ENCODE data around the gene DHRS4. TPM values are rescaled to one million over a fixed set of nuclear protein-coding genes. Genes with fewer than 3 reads are reported as not detected.
"Not testable (repeated sequence)": the region's sequence is repeated elsewhere in the genome, so short reads cannot be mapped to it uniquely, and the experiment has no call there.

The DHRS4 gene
- total and polyA plus RNA-seq, 9 donors, result 16.6 to 38.8 (median 25.4) TPM

- TF ChIP-seq EP300 (IDR thresholded peaks at IDR 0.05) (no peak), CTCF (IDR thresholded peaks at IDR 0.05) (no peak), POLR2A (IDR thresholded peaks at IDR 0.05) (no peak)
- 90 to 98% (median 96%) methylated on average over 7 of the region's 7 CpGs for WGBS, 3 donors
- no peak for DNase-seq
- Histone ChIP-seq H3K9me3 (no peaks in the 10 kb centered on the region), H3K27ac (no peak overlapping the region), H3K4me3 (no peak overlapping the region), H3K27me3 (no peaks in the 10 kb centered on the region), H3K4me1 (ENCODE audit: insufficient read depth) (no peaks in the 10 kb centered on the region), H3K36me3 (no peaks in the 10 kb centered on the region)
- intact Hi-C loops (cut with DNase I), result loop anchor here in 1 of 4 donors (10.0 kb wide), 1 partner anchor 458 kb away; no protein-coding TSS in a partner anchor
These were observed 11.0 kb upstream of the DHRS4 start for GRCh38 chr14:23942587-23942986.

GRCh38 chr14:23949069-23949468 lies 4.5 kb upstream of the DHRS4 start:
- not testable (repeated sequence) for DNase-seq

GRCh38 chr14:23950411-23951135 lies 3.0 kb upstream of the DHRS4 start:
- no peak for DNase-seq
- intact Hi-C loops (cut with DNase I), result loop anchor here in 1 of 4 donors (5.0 kb wide), 1 partner anchor 363 kb away; no protein-coding TSS in a partner anchor
- no peak overlapping the region for H3K27ac ChIP-seq
- 93% methylated on average over 6 of the region's 6 CpGs for WGBS, 3 donors
- no peaks in the 10 kb centered on the region for H3K9me3 ChIP-seq
- H3K4me3 ChIP-seq, result no peak overlapping the region
- H3K4me1 ChIP-seq (ENCODE audit: insufficient read depth), result peaks cover 7% of the 10 kb centered on the region
- no peaks in the 10 kb centered on the region for H3K36me3 ChIP-seq
- H3K27me3 ChIP-seq, result no peaks in the 10 kb centered on the region
- TF ChIP-seq POLR2A (IDR thresholded peaks at IDR 0.05), result no peak
- no peak for TF ChIP-seq EP300 (IDR thresholded peaks at IDR 0.05)
- no peak for TF ChIP-seq CTCF (IDR thresholded peaks at IDR 0.05)

More at GRCh38 chr14:23949069-23949468, 4.5 kb upstream of the DHRS4 start:
- WGBS, 3 donors, result 77 to 97% (median 94%) methylated on average over 2 of the region's 2 CpGs
- not testable (repeated sequence) for H3K36me3 ChIP-seq; H3K4me1 ChIP-seq (ENCODE audit: insufficient read depth); H3K27me3 ChIP-seq; H3K27ac ChIP-seq; H3K9me3 ChIP-seq; H3K4me3 ChIP-seq
- intact Hi-C loops (cut with DNase I), result loop anchor here in 1 of 4 donors (10.0 kb wide), 1 partner anchor 464 kb away; no protein-coding TSS in a partner anchor

GRCh38 chr14:23951136-23951466 lies 2.5 kb upstream of the DHRS4 start:
- H3K36me3 ChIP-seq; H3K27me3 ChIP-seq; H3K4me1 ChIP-seq (ENCODE audit: insufficient read depth); DNase-seq; H3K4me3 ChIP-seq; H3K9me3 ChIP-seq; H3K27ac ChIP-seq: not testable (repeated sequence)
- intact Hi-C loops (cut with DNase I), result loop anchor here in 1 of 4 donors (5.0 kb wide), 1 partner anchor 364 kb away; no protein-coding TSS in a partner anchor
- WGBS, 3 donors, result 76 to 81% (median 78%) methylated on average over 3 of the region's 3 CpGs

DNA sequence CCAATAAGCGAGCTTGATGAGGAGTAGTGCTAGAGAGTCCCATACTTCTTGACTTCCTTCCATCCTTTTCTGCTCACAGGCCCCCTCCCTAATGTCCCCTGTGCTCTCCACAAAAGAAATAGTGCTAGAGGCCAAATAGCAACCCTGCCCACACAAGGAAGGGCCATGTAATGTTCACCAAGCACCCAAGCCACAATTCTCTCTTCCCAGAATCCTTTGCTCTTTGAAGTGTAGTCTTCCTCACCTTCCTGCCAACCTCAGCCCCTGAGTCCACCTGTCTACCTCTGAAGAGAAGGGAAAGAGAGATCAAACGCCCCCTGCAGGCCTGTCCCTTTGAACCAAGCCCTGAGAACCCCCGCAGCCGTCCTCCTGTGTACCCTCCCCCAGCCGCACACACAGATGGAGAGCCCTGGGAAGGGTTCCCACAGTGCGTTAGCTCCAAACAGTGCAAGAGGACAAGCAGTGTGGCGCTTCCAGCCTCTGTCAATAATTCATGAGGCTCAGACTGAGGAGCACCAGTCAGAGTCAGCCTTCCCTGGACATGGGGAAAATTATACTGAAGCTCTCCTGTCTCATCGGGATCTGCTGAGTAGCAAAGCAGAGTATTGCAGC lies 1.9 kb upstream of the DHRS4 start:
- no peaks in the 10 kb centered on the region for H3K36me3 ChIP-seq
- no peaks in the 10 kb centered on the region for H3K9me3 ChIP-seq
- intact Hi-C loops (cut with DNase I), result loop anchor here in 1 of 4 donors (5.0 kb wide), 1 partner anchor 364 kb away; no protein-coding TSS in a partner anchor
- no peak overlapping the region for H3K27ac ChIP-seq
- DNase-seq, result peak in 2 of 5 donors; percentile 47 to 48
- TF ChIP-seq POLR2A (IDR thresholded peaks at IDR 0.05) (no peak), CTCF (IDR thresholded peaks at IDR 0.05) (no peak), EP300 (IDR thresholded peaks at IDR 0.05) (no peak)
- WGBS, 3 donors, result 27 to 39% (median 35%) methylated on average over 8 of the region's 8 CpGs
- H3K4me1 ChIP-seq (ENCODE audit: insufficient read depth), result peaks cover 7% of the 10 kb centered on the region
- no peaks in the 10 kb centered on the region for H3K27me3 ChIP-seq
- no peak overlapping the region for H3K4me3 ChIP-seq

- not testable (repeated sequence) for H3K27me3 ChIP-seq; H3K36me3 ChIP-seq; H3K9me3 ChIP-seq; H3K4me1 ChIP-seq (ENCODE audit: insufficient read depth)
- WGBS, 3 donors, result 21 to 38% (median 38%) methylated on average over 6 of the region's 6 CpGs
- intact Hi-C loops (cut with DNase I), result loop anchor here in 1 of 4 donors (5.0 kb wide), 1 partner anchor 366 kb away; no protein-coding TSS in a partner anchor
- H3K27ac ChIP-seq, result peak overlapping the region in 1 of 2 donors; percentile 86
- peak overlapping the region; percentile 75 for H3K4me3 ChIP-seq
- peak in 1 of 5 donors; percentile 37 for DNase-seq
These were observed 480 bp upstream of the DHRS4 start for GRCh38 chr14:23953116-23953463.

- not testable (repeated sequence) for H3K9me3 ChIP-seq; DNase-seq; H3K4me1 ChIP-seq (ENCODE audit: insufficient read depth); H3K27me3 ChIP-seq; H3K36me3 ChIP-seq
- intact Hi-C loops (cut with DNase I), result loop anchor here in 1 of 4 donors (5.0 kb wide), 1 partner anchor 367 kb away; no protein-coding TSS in a partner anchor
- H3K27ac ChIP-seq, result peak overlapping the region; percentile 57 to 86
- H3K4me3 ChIP-seq, result peak overlapping the region; percentile 75
- WGBS, 3 donors, result 4 to 7% (median 5%) methylated on average over 6 of the region's 6 CpGs
These were observed 677 bp downstream of the DHRS4 start for GRCh38 chr14:23954279-23954614.

DNA sequence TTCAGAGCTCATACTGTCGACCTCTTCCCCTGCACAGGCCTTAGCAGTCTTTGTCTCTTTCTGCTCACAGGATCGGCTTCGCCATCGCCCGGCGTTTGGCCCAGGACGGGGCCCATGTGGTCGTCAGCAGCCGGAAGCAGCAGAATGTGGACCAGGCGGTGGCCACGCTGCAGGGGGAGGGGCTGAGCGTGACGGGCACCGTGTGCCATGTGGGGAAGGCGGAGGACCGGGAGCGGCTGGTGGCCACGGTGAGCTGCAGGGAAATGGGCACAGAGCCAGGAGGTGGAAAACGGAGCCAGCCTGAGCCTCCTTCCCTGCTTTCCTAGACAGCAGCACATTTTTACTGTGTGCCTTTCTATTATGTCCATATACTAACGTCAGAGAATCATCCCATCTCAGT lies 1.4 kb downstream of the DHRS4 start:
- 25 to 50% (median 29%) methylated on average over 20 of the region's 20 CpGs for WGBS, 3 donors
- not testable (repeated sequence) for H3K4me1 ChIP-seq (ENCODE audit: insufficient read depth); H3K4me3 ChIP-seq; H3K9me3 ChIP-seq; H3K27ac ChIP-seq; H3K27me3 ChIP-seq; H3K36me3 ChIP-seq
- intact Hi-C loops (cut with DNase I), result loop anchor here in 1 of 4 donors (5.0 kb wide), 1 partner anchor 368 kb away; no protein-coding TSS in a partner anchor
- peak; percentile 24 to 65 (median 54) for DNase-seq
